Measurements from ENCODE around the gene FAM168A. TPM values are rescaled to one million over a fixed set of nuclear protein-coding genes. Genes with fewer than 3 reads are reported as not detected.

The FAM168A gene
- total RNA-seq, 1 experiment from 2014 or later, result 62.8 TPM

DNA sequence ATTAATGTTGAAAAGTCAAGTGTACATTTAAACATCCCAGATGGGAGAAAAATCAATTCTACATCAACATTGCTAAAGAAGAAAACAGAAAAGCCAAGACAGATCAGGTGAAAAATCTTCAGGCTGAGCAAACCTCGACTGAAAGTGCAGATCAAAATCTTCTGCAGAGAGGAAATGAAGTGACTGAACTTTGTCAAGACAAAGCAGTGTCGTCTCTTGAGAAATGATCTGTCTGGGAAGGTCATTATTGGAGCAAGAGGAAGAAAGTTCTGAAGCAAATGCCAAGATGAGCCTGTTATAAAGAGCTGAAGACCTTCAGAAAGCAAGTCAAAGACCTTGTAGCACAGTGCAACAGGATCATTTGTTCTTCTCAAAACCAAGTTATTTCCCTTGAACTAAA, 42.7 kb upstream of the FAM168A start:
- DNase-seq (ENCODE audit: low read depth, low spot score), result no peak
- in situ Hi-C loops (cut with HindIII; ENCODE audit: low pct_unique_long_range_greater_than_20kb, low sequenced_read_pairs) (no loop called here), intact Hi-C loops (cut with micrococcal nuclease; ENCODE audit: unreplicated experiment) (no loop called here)
- no peaks in the 10 kb centered on the region for H3K27me3 ChIP-seq (ENCODE audit: control insufficient read depth, insufficient read depth, low read length)
- H3K4me1 ChIP-seq (ENCODE audit: control insufficient read depth, insufficient read depth, low read length), result no peaks in the 10 kb centered on the region
- ATAC-seq, result no peak
- H3K4me3 ChIP-seq (ENCODE audit: low read depth in 2 of 2, low read length in 2 of 2), result no peak overlapping the region
- BruUV-seq (replicated peaks), result no TSS peak
- H3K9me3 ChIP-seq (ENCODE audit: control insufficient read depth, insufficient read depth, low read depth, low read length), result no peaks in the 10 kb centered on the region
- POLR2A ChIA-PET, result interaction anchor here (0.5 kb wide), 1 partner anchor 51 kb away, joined by 7 read pairs; no protein-coding TSS in a partner anchor
- TF ChIP-seq POLR2AphosphoS5 (IDR thresholded peaks at IDR 0.05; ENCODE audit: low read depth, low read length) (no peak), TCF7L2 (IDR thresholded peaks at IDR 0.05; ENCODE audit: low read depth, low read length) (no peak), SIN3A (IDR thresholded peaks at IDR 0.05; ENCODE audit: borderline replicate concordance, insufficient read depth, low read depth, low read length) (no peak)
- TF ChIP-seq, protein P1, sequence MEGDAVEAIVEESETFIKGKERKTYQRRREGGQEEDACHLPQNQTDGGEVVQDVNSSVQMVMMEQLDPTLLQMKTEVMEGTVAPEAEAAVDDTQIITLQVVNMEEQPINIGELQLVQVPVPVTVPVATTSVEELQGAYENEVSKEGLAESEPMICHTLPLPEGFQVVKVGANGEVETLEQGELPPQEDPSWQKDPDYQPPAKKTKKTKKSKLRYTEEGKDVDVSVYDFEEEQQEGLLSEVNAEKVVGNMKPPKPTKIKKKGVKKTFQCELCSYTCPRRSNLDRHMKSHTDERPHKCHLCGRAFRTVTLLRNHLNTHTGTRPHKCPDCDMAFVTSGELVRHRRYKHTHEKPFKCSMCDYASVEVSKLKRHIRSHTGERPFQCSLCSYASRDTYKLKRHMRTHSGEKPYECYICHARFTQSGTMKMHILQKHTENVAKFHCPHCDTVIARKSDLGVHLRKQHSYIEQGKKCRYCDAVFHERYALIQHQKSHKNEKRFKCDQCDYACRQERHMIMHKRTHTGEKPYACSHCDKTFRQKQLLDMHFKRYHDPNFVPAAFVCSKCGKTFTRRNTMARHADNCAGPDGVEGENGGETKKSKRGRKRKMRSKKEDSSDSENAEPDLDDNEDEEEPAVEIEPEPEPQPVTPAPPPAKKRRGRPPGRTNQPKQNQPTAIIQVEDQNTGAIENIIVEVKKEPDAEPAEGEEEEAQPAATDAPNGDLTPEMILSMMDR (IDR thresholded peaks at IDR 0.05), result no peak
- TF ChIP-seq, protein P2, sequence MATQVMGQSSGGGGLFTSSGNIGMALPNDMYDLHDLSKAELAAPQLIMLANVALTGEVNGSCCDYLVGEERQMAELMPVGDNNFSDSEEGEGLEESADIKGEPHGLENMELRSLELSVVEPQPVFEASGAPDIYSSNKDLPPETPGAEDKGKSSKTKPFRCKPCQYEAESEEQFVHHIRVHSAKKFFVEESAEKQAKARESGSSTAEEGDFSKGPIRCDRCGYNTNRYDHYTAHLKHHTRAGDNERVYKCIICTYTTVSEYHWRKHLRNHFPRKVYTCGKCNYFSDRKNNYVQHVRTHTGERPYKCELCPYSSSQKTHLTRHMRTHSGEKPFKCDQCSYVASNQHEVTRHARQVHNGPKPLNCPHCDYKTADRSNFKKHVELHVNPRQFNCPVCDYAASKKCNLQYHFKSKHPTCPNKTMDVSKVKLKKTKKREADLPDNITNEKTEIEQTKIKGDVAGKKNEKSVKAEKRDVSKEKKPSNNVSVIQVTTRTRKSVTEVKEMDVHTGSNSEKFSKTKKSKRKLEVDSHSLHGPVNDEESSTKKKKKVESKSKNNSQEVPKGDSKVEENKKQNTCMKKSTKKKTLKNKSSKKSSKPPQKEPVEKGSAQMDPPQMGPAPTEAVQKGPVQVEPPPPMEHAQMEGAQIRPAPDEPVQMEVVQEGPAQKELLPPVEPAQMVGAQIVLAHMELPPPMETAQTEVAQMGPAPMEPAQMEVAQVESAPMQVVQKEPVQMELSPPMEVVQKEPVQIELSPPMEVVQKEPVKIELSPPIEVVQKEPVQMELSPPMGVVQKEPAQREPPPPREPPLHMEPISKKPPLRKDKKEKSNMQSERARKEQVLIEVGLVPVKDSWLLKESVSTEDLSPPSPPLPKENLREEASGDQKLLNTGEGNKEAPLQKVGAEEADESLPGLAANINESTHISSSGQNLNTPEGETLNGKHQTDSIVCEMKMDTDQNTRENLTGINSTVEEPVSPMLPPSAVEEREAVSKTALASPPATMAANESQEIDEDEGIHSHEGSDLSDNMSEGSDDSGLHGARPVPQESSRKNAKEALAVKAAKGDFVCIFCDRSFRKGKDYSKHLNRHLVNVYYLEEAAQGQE (IDR thresholded peaks at IDR 0.05; ENCODE audit: insufficient read depth in 1 of 2, low read depth in 2 of 2, low read length in 1 of 2), result no peak
- no peak overlapping the region for H3K27ac ChIP-seq (ENCODE audit: low read length)
- H3K36me3 ChIP-seq (ENCODE audit: control insufficient read depth, insufficient read depth, low read length), result no peaks in the 10 kb centered on the region
- CTCF ChIA-PET, result interaction anchor here (1.0 kb wide), 1 partner anchor 20 kb away, joined by 4 read pairs; no protein-coding TSS in a partner anchor

DNA sequence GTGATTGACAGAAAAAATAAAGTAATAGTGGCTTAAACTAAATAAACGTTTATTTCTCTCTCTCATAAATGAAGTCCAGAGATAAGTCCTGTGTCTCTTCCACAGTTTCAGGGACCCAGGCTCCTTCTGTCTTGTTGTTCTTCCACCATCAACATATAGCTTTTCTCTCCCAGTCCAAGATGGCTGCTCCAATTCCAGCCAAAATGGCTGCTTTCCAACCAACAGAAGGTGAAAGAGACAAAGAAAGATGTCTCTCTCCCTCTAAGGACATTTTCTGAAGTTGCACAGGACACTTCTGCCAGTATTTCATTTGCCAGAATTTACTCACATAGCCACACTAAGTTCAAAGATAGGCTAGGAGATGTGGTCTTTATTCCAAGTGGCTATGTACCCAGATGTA, 39.1 kb upstream of the FAM168A start:
- intact Hi-C loops (cut with micrococcal nuclease; ENCODE audit: unreplicated experiment) (no loop called here), in situ Hi-C loops (cut with HindIII; ENCODE audit: low pct_unique_long_range_greater_than_20kb, low sequenced_read_pairs) (no loop called here)
- no TSS peak for BruUV-seq (replicated peaks)
- TF ChIP-seq TCF7L2 (IDR thresholded peaks at IDR 0.05; ENCODE audit: low read depth, low read length) (no peak), SIN3A (IDR thresholded peaks at IDR 0.05; ENCODE audit: borderline replicate concordance, insufficient read depth, low read depth, low read length) (no peak), POLR2AphosphoS5 (IDR thresholded peaks at IDR 0.05; ENCODE audit: low read depth, low read length) (no peak)
- TF ChIP-seq, protein P1 (IDR thresholded peaks at IDR 0.05), result no peak
- TF ChIP-seq, protein P2 (IDR thresholded peaks at IDR 0.05; ENCODE audit: insufficient read depth in 1 of 2, low read depth in 2 of 2, low read length in 1 of 2), result no peak
- H3K9me3 ChIP-seq (ENCODE audit: control insufficient read depth, insufficient read depth, low read depth, low read length), result no peaks in the 10 kb centered on the region; the same call in 1 of the 2 replicates
- no peak for DNase-seq (ENCODE audit: low read depth, low spot score)
- POLR2A ChIA-PET, result no interaction called here
- no peak overlapping the region for H3K4me3 ChIP-seq (ENCODE audit: low read depth in 2 of 2, low read length in 2 of 2)
- CTCF ChIA-PET, result interaction anchor here (1.3 kb wide), 1 partner anchor 11 kb away, joined by 4 read pairs; no protein-coding TSS in a partner anchor
- H3K27ac ChIP-seq (ENCODE audit: low read length), result no peak overlapping the region
- no peaks in the 10 kb centered on the region for H3K4me1 ChIP-seq (ENCODE audit: control insufficient read depth, insufficient read depth, low read length)
- H3K27me3 ChIP-seq (ENCODE audit: control insufficient read depth, insufficient read depth, low read length), result no peaks in the 10 kb centered on the region
- ATAC-seq, result no peak
- H3K36me3 ChIP-seq (ENCODE audit: control insufficient read depth, insufficient read depth, low read length), result no peaks in the 10 kb centered on the region
